Measurements from ENCODE around the gene CAMTA1. TPM values are rescaled to one million over a fixed set of nuclear protein-coding genes. Genes with fewer than 3 reads are reported as not detected.

CAMTA1 gene
- total and polyA plus RNA-seq, 2 experiments from 2014 or later, result 89.0 to 145 TPM

DNA sequence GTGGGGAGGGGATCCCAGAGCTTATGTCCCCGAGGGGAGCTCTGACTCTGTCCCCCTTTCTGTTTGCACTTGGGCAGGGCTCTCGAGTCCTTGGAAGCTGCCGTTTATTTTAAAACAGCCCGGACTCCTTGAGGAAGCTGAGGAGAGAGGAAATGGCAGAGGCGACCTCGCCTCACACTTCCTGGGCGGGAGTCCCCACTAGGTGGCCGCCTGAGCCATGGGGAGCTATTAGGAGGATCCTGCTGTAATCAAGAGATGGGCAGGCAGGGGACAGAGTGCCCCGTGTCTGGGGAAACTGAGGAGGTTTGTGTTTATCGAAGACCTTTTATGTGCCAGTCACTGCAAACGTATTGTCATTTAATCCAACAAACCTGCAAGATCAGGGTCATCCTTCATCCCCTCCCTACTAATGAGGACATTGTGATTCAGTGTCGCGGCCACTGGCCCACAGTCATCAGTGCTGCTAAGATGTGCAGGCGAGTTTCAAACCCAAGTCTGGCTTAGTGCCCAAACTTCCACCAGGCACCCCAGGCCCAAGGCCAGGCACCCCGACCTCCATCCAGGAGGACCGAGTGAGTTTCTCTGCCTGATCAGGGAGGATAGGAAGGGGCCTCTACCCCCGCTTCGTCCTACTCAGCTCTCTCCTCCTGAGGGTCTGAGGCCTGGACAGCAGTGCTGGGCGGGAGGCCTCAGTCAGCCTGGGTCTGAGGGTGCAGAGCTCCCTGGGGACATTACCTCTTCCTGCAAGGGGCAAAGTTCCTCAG lies 669.0 kb downstream of the CAMTA1 start:
- Histone ChIP-seq H3K27ac (no peak overlapping the region), H3K36me3 (replicated peaks; ENCODE audit: insufficient read depth, low read depth) (no peaks in the 10 kb centered on the region), H3K79me2 (no peaks in the 10 kb centered on the region), H4K20me1 (ENCODE audit: insufficient read depth, poor library complexity, severe bottlenecking) (no peaks in the 10 kb centered on the region), H3K4me1 (ENCODE audit: insufficient read depth) (peaks cover 15% of the 10 kb centered on the region), H3K4me2 (no peak overlapping the region), H3K4me3 (no peak overlapping the region), H3K9me3 (ENCODE audit: low read depth) (no peaks in the 10 kb centered on the region), H3K9me2 (replicated peaks; ENCODE audit: insufficient read depth) (no peaks in the 10 kb centered on the region), H3K27me3 (no peaks in the 10 kb centered on the region), H2AFZ (no peak overlapping the region)
- peak; percentile 34 for DNase-seq (ENCODE audit: low spot score)
- WGBS (ENCODE audit: low lambda C conversion rate, missing lambda C conversion rate), result 71% methylated on average over 19 of the region's 19 CpGs
- TF ChIP-seq EZH2phosphoT487 (IDR thresholded peaks at IDR 0.05; ENCODE audit: low read depth, severe bottlenecking, unreplicated experiment) (no peak), EZH2 (IDR thresholded peaks at IDR 0.05; ENCODE audit: borderline replicate concordance) (no peak)
- TF ChIP-seq, protein P1, sequence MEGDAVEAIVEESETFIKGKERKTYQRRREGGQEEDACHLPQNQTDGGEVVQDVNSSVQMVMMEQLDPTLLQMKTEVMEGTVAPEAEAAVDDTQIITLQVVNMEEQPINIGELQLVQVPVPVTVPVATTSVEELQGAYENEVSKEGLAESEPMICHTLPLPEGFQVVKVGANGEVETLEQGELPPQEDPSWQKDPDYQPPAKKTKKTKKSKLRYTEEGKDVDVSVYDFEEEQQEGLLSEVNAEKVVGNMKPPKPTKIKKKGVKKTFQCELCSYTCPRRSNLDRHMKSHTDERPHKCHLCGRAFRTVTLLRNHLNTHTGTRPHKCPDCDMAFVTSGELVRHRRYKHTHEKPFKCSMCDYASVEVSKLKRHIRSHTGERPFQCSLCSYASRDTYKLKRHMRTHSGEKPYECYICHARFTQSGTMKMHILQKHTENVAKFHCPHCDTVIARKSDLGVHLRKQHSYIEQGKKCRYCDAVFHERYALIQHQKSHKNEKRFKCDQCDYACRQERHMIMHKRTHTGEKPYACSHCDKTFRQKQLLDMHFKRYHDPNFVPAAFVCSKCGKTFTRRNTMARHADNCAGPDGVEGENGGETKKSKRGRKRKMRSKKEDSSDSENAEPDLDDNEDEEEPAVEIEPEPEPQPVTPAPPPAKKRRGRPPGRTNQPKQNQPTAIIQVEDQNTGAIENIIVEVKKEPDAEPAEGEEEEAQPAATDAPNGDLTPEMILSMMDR (IDR thresholded peaks at IDR 0.05; ENCODE audit: poor library complexity), result peak; percentile 42

DNA sequence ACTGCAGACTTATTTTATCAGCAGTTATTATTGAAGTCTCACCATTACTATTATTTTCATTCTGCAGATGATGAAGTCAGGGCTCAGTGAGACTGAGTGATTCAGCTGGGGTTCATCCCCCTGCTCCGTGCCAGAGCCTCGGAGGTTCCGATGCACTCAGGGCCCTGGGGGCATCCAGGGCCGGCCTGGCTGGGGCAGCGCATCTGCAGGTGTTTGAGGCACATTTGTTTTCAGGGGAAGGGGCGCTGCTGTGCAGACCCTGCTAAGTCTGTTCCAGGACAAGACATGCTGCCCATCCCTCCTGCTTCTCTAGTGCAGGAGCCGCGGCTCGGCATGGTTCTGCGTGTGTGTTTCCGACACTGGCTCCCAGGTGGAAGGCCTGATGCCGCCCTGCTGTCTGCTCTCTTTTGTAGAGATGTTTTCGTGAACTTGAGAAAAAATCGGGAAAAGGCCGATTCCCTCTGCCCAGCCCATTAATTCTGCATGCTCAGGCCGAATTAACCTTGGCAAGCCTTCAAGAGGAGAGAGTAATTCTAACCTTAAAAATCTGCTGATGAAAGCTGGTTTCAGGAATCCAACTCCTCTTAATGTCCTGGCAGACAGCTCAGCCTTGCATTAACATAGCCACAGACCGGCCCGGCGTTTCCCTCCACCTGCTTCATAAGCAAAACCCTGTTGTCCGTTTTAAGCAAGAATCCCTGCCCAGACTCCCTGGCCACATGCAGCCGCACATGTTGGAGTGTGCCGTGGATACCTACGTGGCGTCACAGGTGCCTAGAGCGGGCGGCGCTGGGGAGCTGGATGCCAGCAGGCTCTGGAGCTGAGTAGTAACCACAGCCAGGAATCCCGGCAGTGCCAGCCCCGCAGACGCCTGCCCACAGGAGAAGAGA lies 669.9 kb downstream of the CAMTA1 start:
- no peak for TF ChIP-seq EZH2phosphoT487 (IDR thresholded peaks at IDR 0.05; ENCODE audit: low read depth, severe bottlenecking, unreplicated experiment)
- no peak for TF ChIP-seq EZH2 (IDR thresholded peaks at IDR 0.05; ENCODE audit: borderline replicate concordance)
- TF ChIP-seq, protein P1 (IDR thresholded peaks at IDR 0.05; ENCODE audit: poor library complexity), result no peak
- Histone ChIP-seq H3K4me2 (no peak overlapping the region), H3K27ac (no peak overlapping the region), H3K9me2 (replicated peaks; ENCODE audit: insufficient read depth) (no peaks in the 10 kb centered on the region), H3K79me2 (no peaks in the 10 kb centered on the region), H3K27me3 (no peaks in the 10 kb centered on the region), H2AFZ (no peak overlapping the region), H3K9me3 (ENCODE audit: low read depth) (no peaks in the 10 kb centered on the region), H4K20me1 (ENCODE audit: insufficient read depth, poor library complexity, severe bottlenecking) (no peaks in the 10 kb centered on the region), H3K36me3 (replicated peaks; ENCODE audit: insufficient read depth, low read depth) (no peaks in the 10 kb centered on the region), H3K4me1 (ENCODE audit: insufficient read depth) (peaks cover 15% of the 10 kb centered on the region), H3K4me3 (no peak overlapping the region)
- DNase-seq (ENCODE audit: low spot score), result no peak
- WGBS (ENCODE audit: low lambda C conversion rate, missing lambda C conversion rate), result 80% methylated on average over 30 of the region's 30 CpGs

DNA sequence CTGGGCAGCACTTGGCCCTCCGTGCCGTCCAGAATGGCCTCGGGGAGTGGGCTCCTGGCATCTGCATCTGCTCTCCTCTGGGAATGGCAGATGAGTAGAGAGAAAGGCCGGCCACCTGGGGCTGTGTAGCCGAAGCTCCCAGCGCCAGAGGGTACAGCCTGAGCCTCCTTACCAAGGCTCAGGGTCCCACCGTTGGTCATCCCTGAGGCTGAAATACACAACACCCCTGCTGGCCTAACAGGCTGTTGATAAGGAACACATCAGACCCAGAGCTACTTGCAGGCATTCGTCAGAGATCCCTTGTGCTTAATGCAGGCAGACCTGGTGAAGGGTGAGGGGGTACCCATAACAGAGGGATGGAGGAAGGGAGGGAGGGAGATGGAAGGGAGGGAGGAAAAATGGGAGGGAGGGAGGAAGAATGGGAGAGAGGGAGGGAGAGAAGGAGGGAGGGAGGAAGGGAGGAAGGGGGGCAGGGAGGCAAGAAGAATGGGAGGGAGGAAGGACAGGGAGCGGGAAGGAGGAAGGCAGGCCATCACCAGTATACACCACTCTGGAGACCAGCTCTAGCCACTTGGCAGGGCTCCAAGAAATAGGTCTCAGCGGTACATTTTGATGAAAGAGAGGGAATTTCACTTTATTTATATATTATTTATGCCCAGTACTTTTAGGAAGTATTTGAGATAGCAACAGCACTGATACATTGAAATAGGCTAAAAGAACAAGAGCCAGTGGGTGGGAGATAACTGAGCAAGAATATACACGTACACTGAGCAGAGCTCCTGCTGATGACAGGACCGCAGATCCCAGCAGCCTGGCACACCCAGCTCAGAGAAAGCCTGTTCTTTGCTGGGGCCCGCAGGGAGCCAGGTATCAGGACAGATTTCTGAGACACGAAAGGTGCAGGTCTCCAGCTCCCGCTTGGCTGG lies 670.8 kb downstream of the CAMTA1 start:
- no peaks in the 10 kb centered on the region for H3K79me2 ChIP-seq
- H3K4me3 ChIP-seq, result no peak overlapping the region
- H3K27me3 ChIP-seq, result no peaks in the 10 kb centered on the region
- WGBS (ENCODE audit: low lambda C conversion rate, missing lambda C conversion rate), result 68% methylated on average over 14 of the region's 15 CpGs
- H4K20me1 ChIP-seq (ENCODE audit: insufficient read depth, poor library complexity, severe bottlenecking), result no peaks in the 10 kb centered on the region
- no peak overlapping the region for H2AFZ ChIP-seq
- no peaks in the 10 kb centered on the region for H3K9me3 ChIP-seq (ENCODE audit: low read depth)
- DNase-seq (ENCODE audit: low spot score), result no peak
- H3K36me3 ChIP-seq (replicated peaks; ENCODE audit: insufficient read depth, low read depth), result no peaks in the 10 kb centered on the region
- no peak overlapping the region for H3K4me2 ChIP-seq
- H3K4me1 ChIP-seq (ENCODE audit: insufficient read depth), result peaks cover 15% of the 10 kb centered on the region
- TF ChIP-seq, protein P1 (IDR thresholded peaks at IDR 0.05; ENCODE audit: poor library complexity), result no peak
- TF ChIP-seq EZH2 (IDR thresholded peaks at IDR 0.05; ENCODE audit: borderline replicate concordance) (no peak), EZH2phosphoT487 (IDR thresholded peaks at IDR 0.05; ENCODE audit: low read depth, severe bottlenecking, unreplicated experiment) (no peak)
- no peaks in the 10 kb centered on the region for H3K9me2 ChIP-seq (replicated peaks; ENCODE audit: insufficient read depth)
- H3K27ac ChIP-seq, result no peak overlapping the region

All from hepatocyte (in vitro differentiated cells).